Uterus (tissue), 4 donors: ENCODE data around the gene KRT39. TPM values are rescaled to one million over a fixed set of nuclear protein-coding genes. Genes with fewer than 3 reads are reported as not detected.
A peak's percentile ranks its signal among the peaks of the same experiment; 100 is the strongest.

Experiments
- DNase-seq, 2 donors: peaks; one replicate each; pipeline ENCODE4 v3.0.0-alpha.2; 2019 to 2020
- H3K27ac ChIP-seq, 2 donors: fragments of 200-600 bp; sonication (generic); 1 replicate in 1 of 2; 2 replicates in 1 of 2; pipeline ENCODE4 v1.5.1; 2016 to 2018
- H3K27me3 ChIP-seq, 2 donors: fragments of 200-600 bp; sonication (generic); one replicate each; pipeline ENCODE4 v1.5.1; 2018 to 2019; ENCODE audit warnings: control low read depth in 1 of 2
- H3K36me3 ChIP-seq, 2 donors: fragments of 200-600 bp; sonication (generic); one replicate each; pipeline ENCODE4 v1.5.1; 2019; ENCODE audit warnings: control low read depth in 1 of 2
- H3K4me1 ChIP-seq, 2 donors: fragments of 200-600 bp; sonication (generic); one replicate each; pipeline ENCODE4 v1.5.1; 2018 to 2019; ENCODE audit warnings: control low read depth in 1 of 2
- H3K4me3 ChIP-seq, 2 donors: fragments of 200-600 bp; sonication (generic); 1 replicate in 1 of 2; 2 replicates in 1 of 2; pipeline ENCODE4 v1.5.1; 2018 to 2019; ENCODE audit warnings: mild to moderate bottlenecking in 1 of 2
- H3K9me3 ChIP-seq, 2 donors: fragments of 200-600 bp; sonication (generic); one replicate each; pipeline ENCODE4 v1.5.1; 2019; ENCODE audit warnings: control low read depth in 1 of 2
- POLR2A ChIP-seq, 2 donors: fragments of 450-650 bp; IDR thresholded peaks; one replicate each; pipeline ENCODE4 v1.6.1; 2016; ENCODE audit warnings: antibody characterized with exemption in 2 of 2, mild to moderate bottlenecking in 1 of 2, moderate library complexity in 1 of 2
- intact Hi-C: fragments of 100-400 bp; cut with DNase I; formaldehyde crosslinking; loops from one replicate; pipeline ENCODE4 v1.15.1; 2023; ENCODE audit warnings: low total_unique reads
- total RNA-seq, 4 donors: library from RNA; depleted of rRNA in 3 of 4; stranded (reverse); fragments of >200 nt in 3 of 4; gene quantifications; one replicate each; pipeline versions ENCODE4 v1.1.0 to v1.2.4, GENCODE V29; 2014 to 2023
- TF ChIP-seq, protein P1 (sequence below), 4 experiments: fragments of 200-600 bp in 2 of 4; fragments of 450-650 bp in 2 of 4; sonication (generic) in 2 of 4; IDR thresholded peaks; one replicate each; pipeline ENCODE4 v1.5.1; 2016 to 2019; ENCODE audit warnings: antibody characterized with exemption in 4 of 4, mild to moderate bottlenecking in 2 of 4, moderate library complexity in 1 of 4
- donor health status: DM: yes; HTN: yes; CAD: no.

Gene KRT39
- total RNA-seq, 4 donors from 2014 or later = not detected

DNA sequence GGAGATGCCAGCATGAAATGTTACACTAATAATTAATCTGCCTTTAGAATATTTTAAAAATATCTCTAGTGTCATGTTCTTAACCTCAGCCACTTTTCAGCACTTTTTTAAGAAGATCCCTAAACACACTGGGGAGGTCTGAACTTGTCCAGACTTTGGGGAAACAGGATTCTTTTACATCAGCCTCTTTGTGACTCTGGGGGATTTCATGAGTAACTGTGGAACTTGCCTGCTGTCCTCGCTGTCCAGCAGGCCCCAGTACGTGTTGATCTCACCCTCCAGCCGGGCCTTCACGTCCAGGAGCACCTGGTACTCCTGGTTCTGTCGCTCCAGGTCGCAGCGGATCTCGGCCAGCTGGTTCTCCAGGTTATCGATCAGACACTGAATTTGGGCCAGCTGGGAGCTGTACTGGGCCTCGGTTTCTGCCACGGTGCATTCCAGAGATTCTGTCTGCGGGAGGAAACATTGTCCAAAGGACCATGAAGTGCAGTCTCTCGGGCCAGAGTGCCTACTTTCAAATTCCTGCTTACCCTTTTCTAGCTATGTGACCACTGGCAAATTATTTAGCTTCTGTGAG is 11.9 kb upstream of the KRT39 start:
- TF ChIP-seq POLR2A (IDR thresholded peaks at IDR 0.05) = no peak
- TF ChIP-seq, protein P1, sequence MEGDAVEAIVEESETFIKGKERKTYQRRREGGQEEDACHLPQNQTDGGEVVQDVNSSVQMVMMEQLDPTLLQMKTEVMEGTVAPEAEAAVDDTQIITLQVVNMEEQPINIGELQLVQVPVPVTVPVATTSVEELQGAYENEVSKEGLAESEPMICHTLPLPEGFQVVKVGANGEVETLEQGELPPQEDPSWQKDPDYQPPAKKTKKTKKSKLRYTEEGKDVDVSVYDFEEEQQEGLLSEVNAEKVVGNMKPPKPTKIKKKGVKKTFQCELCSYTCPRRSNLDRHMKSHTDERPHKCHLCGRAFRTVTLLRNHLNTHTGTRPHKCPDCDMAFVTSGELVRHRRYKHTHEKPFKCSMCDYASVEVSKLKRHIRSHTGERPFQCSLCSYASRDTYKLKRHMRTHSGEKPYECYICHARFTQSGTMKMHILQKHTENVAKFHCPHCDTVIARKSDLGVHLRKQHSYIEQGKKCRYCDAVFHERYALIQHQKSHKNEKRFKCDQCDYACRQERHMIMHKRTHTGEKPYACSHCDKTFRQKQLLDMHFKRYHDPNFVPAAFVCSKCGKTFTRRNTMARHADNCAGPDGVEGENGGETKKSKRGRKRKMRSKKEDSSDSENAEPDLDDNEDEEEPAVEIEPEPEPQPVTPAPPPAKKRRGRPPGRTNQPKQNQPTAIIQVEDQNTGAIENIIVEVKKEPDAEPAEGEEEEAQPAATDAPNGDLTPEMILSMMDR (IDR thresholded peaks at IDR 0.05) = no peak
- no peaks in the 10 kb centered on the region for H3K9me3 ChIP-seq
- no peaks in the 10 kb centered on the region for H3K36me3 ChIP-seq
- intact Hi-C loops = no loop called here
- H3K4me3 ChIP-seq = no peak overlapping the region
- no peak for DNase-seq
- no peaks in the 10 kb centered on the region for H3K4me1 ChIP-seq
- H3K27me3 ChIP-seq = no peaks in the 10 kb centered on the region
- H3K27ac ChIP-seq = no peak overlapping the region

- Histone ChIP-seq H3K36me3 (no peaks in the 10 kb centered on the region), H3K4me3 (no peak overlapping the region), H3K4me1 (no peaks in the 10 kb centered on the region), H3K27me3 (no peaks in the 10 kb centered on the region), H3K9me3 (no peaks in the 10 kb centered on the region), H3K27ac (no peak overlapping the region)
- intact Hi-C loops = no loop called here
- DNase-seq = no peak
- no peak for TF ChIP-seq POLR2A (IDR thresholded peaks at IDR 0.05)
- TF ChIP-seq, protein P1 (IDR thresholded peaks at IDR 0.05) = no peak
These were observed 8.8 kb upstream of the KRT39 start for GRCh38 chr17:40975516-40975915.

- no peak for DNase-seq
- H3K4me1 ChIP-seq = no peaks in the 10 kb centered on the region
- TF ChIP-seq, protein P1 (IDR thresholded peaks at IDR 0.05) = no peak
- no peak for TF ChIP-seq POLR2A (IDR thresholded peaks at IDR 0.05)
- H3K27me3 ChIP-seq = no peaks in the 10 kb centered on the region
- H3K4me3 ChIP-seq = no peak overlapping the region
- intact Hi-C loops = no loop called here
- H3K9me3 ChIP-seq = no peaks in the 10 kb centered on the region
- H3K36me3 ChIP-seq = no peaks in the 10 kb centered on the region
- no peak overlapping the region for H3K27ac ChIP-seq
These were observed 7.6 kb upstream of the KRT39 start for GRCh38 chr17:40974366-40974765.

DNA sequence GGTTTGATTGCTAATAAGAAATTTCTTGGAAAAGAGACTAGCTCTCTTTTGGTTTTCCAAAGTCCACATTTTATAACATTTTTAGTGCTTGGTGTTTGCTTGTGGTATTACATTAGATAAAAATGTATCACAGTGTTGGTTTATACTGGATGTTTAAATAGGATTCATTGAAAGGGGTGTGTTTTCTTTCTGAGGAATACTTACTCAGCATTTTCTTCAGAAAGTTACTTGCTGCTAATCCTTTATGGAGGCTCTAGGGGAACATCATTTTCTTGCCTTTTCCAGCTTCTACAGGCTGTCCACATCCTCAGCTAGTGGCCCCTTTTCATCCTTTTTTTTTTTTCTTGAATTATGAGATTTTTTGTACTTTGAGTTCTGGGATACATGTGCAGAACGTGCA is 834 bp upstream of the KRT39 start:
- no peaks in the 10 kb centered on the region for H3K9me3 ChIP-seq
- no peak for DNase-seq
- no peak overlapping the region for H3K4me3 ChIP-seq
- intact Hi-C loops = no loop called here
- H3K27me3 ChIP-seq = no peaks in the 10 kb centered on the region
- TF ChIP-seq POLR2A (IDR thresholded peaks at IDR 0.05) = no peak
- TF ChIP-seq, protein P1 (IDR thresholded peaks at IDR 0.05) = no peak
- no peaks in the 10 kb centered on the region for H3K36me3 ChIP-seq
- H3K4me1 ChIP-seq = no peaks in the 10 kb centered on the region
- H3K27ac ChIP-seq = no peak overlapping the region

DNA sequence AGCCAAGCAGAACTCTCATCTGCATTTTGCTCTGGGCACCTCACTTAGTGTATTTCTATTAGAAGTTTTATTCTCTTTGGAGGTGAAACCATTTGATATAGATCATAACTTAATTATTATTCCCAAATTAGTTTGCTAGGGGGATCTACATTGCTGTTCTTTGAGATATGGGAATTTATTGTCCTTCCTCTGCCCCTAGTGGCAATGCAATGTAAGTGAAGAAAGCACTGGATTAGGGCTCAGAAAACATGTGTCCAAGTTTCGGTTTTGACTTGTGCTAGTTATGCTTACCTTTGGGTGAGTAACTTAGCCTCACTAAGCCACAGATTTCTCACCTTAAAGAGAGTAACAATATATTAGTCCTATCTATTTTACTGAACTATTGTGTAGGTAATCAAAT is 2.9 kb downstream of the KRT39 start:
- Histone ChIP-seq H3K36me3 (no peaks in the 10 kb centered on the region), H3K4me3 (no peak overlapping the region), H3K9me3 (no peaks in the 10 kb centered on the region), H3K4me1 (no peaks in the 10 kb centered on the region), H3K27ac (no peak overlapping the region), H3K27me3 (no peaks in the 10 kb centered on the region)
- DNase-seq = no peak
- intact Hi-C loops = no loop called here
- TF ChIP-seq POLR2A (IDR thresholded peaks at IDR 0.05) = no peak
- TF ChIP-seq, protein P1 (IDR thresholded peaks at IDR 0.05) = peak in 3 of 4 experiments; percentile 32 to 48 (median 46)
